GM12878 (cell line): ENCODE data around the gene EHBP1L1.

ENCODE experiments used
- BCLAF1 ChIP-seq: fragments of 450-650 bp; IDR thresholded peaks from 2 replicates; pipeline ENCODE4 v1.6.1; 2017; ENCODE audit warnings: antibody characterized with exemption, mild to moderate bottlenecking, moderate library complexity
- BMI1 ChIP-seq: fragments of 450-650 bp; IDR thresholded peaks from 2 replicates; pipeline ENCODE4 v1.6.1; 2016; ENCODE audit warnings: mild to moderate bottlenecking, moderate library complexity, borderline replicate concordance
- CHD2 ChIP-seq: IDR thresholded peaks from 2 replicates; pipeline ENCODE4 v1.6.1; 2011; ENCODE audit warnings: low read depth, low read length, improper control_type of control experiment, borderline replicate concordance
- CTCF ChIP-seq, 3 experiments: IDR thresholded peaks in 2 of 3; conservative IDR thresholded peaks in 1 of 3; 2 replicates each; pipeline ENCODE4 v1.5.1; 2011; ENCODE audit warnings: low read depth in 3 of 3, low read length in 3 of 3, mild to moderate bottlenecking in 3 of 3, control low read depth in 2 of 3, moderate library complexity in 2 of 3, inconsistent platforms in 1 of 3, mixed read lengths in 1 of 3; ENCODE audit not compliant: control insufficient read depth in 2 of 3, insufficient read depth in 1 of 3; ENCODE audit errors: extremely low read depth in 1 of 3
- MEF2A ChIP-seq: IDR thresholded peaks from 2 replicates; pipeline ENCODE4 v1.6.1; 2011; ENCODE audit warnings: low read depth, mild to moderate bottlenecking, low read length, moderate library complexity; ENCODE audit not compliant: insufficient read depth
- RAD21 ChIP-seq: IDR thresholded peaks from 2 replicates; pipeline ENCODE4 v1.6.1; 2011; ENCODE audit warnings: mild to moderate bottlenecking, low read depth, low read length, moderate library complexity; ENCODE audit not compliant: insufficient read depth
- REST ChIP-seq: IDR thresholded peaks from 2 replicates; pipeline ENCODE4 v1.6.1; 2012; ENCODE audit warnings: mild to moderate bottlenecking, low read depth, low read length

- TF ChIP-seq CHD2 (no peak), BMI1 (no peak), RAD21 (no peak), MEF2A (no peak), CTCF (IDR thresholded peaks at IDR 0.05 in 2 of 3, conservative IDR thresholded peaks at IDR 0.05 in 1 of 3; ENCODE audit: control insufficient read depth in 2 of 3, extremely low read depth in 1 of 3, insufficient read depth in 1 of 3, low read depth in 3 of 3, low read length in 3 of 3) (no peak), REST (no peak), BCLAF1 (no peak)
These were observed 13.1 kb upstream of the EHBP1L1 start for GRCh38 chr11:65562788-65563187.
